GM18870 (cell line): ENCODE data around the gene ZNF578.
"Not testable (repeated sequence)": the region's sequence is repeated elsewhere in the genome, so short reads cannot be mapped to it uniquely, and the experiment has no call there.

Experiments
- ATAC-seq: cut with Tn5 transposase; IDR thresholded peaks from one replicate; pipeline ENCODE4 v1.9.1; 2021; ENCODE audit warnings: moderate library complexity; ENCODE audit not compliant: unreplicated experiment

ZNF578 gene

GRCh38 chr19:52557231-52557995 lies 104.1 kb downstream of the ZNF578 start:
- ATAC-seq: no peak

DNA sequence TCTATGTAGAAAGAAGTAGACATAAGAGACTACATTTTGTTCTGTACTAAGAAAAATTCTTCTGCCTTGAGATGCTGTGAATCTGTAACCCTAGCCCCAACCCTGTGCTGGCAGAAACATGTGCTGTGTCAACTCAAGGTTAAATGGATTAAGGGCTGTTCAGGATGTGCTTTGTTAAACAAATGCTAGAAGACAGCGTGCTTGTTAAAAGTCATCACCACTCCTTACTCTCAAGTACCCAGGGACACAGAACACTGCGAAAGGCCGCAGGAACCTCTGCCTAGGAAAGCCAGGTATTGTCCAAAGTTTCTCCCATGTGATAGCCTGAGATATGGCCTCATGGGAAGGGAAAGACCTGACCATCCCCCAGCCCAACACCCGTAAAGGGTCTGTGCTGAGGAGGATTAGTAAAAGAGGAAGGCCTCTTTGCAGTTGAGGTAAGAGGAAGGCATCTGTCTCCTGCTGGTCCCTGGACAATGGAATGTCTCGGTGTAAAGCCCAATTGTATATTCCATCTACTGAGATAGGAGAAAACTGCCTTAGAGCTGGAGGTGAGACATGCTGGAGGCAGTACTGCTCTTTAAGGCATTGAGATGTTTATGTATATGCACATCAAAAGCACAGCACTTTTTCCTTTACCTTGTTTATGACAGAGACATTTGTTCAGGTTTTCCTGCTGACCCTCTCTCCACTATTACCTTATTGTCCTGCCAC lies 105.5 kb downstream of the ZNF578 start:
- ATAC-seq: not testable (repeated sequence)

DNA sequence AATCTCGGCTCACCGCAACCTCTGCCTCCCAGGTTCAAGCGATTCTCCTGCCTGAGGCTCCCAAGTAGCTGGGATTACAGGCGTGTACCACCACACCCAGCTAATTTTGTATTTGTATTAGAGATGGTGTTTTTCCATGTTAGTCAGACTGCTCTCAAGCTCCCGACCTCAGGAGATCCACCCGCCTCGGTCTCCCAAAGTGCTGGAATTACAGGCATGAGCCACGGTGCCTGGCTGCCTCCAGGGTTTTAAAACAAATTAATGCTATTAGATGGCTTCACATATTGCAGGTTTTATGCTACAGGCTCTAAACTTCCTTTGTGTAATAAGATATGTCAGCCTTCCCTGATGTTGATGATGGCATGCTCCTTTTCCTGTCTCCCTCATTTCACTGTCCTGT lies 108.3 kb downstream of the ZNF578 start:
- ATAC-seq: not testable (repeated sequence)
